Anterior cingulate cortex (tissue), 58 donors: Measurements from ENCODE around the gene PUM1.
"Not testable (repeated sequence)": the region's sequence is repeated elsewhere in the genome, so short reads cannot be mapped to it uniquely, and the experiment has no call there.

Experiments used
- DNase-seq, 58 donors: peaks; one replicate each; lab custom pipeline; 2025; lab: John Stamatoyannopoulos, UW

PUM1 gene

GRCh38 chr1:30968220-30968971 lies 97.1 kb downstream of the PUM1 start:
- no peak for DNase-seq

GRCh38 chr1:30966690-30967369 lies 98.7 kb downstream of the PUM1 start:
- DNase-seq: no peak

- peak in 3 of 58 donors; percentile 1 to 13 (median 8) for DNase-seq
Measured at GRCh38 chr1:30965924-30966599, 99.5 kb downstream of the PUM1 start.

- DNase-seq: no peak
Measured at GRCh38 chr1:30964706-30965105, 100.8 kb downstream of the PUM1 start.

GRCh38 chr1:30962609-30963508 lies 102.7 kb downstream of the PUM1 start:
- no peak for DNase-seq

- no peak for DNase-seq
Measured at GRCh38 chr1:30957560-30958222, 107.8 kb downstream of the PUM1 start.

GRCh38 chr1:30955448-30956015 lies 110.0 kb downstream of the PUM1 start:
- no peak for DNase-seq

GRCh38 chr1:30953685-30954084 lies 111.8 kb downstream of the PUM1 start:
- DNase-seq: no peak

GRCh38 chr1:30952098-30952497 lies 113.4 kb downstream of the PUM1 start:
- peak in 21 of 58 donors; percentile 4 to 55 (median 27) for DNase-seq

- no peak for DNase-seq
Measured at GRCh38 chr1:30950700-30951099, 114.8 kb downstream of the PUM1 start.

GRCh38 chr1:30950053-30950452 lies 115.5 kb downstream of the PUM1 start:
- no peak for DNase-seq

- DNase-seq: not testable (repeated sequence)
Measured at GRCh38 chr1:30949487-30949838, 116.1 kb downstream of the PUM1 start.

- not testable (repeated sequence) for DNase-seq
Measured at GRCh38 chr1:30948813-30949486, 116.6 kb downstream of the PUM1 start.

- no peak for DNase-seq
Measured at GRCh38 chr1:30948278-30948677, 117.2 kb downstream of the PUM1 start.

GRCh38 chr1:30947212-30947611 lies 118.3 kb downstream of the PUM1 start:
- DNase-seq: no peak

GRCh38 chr1:30942326-30942963 lies 123.1 kb downstream of the PUM1 start:
- DNase-seq: peak in 1 of 58 donors; percentile 21

GRCh38 chr1:30940541-30940940 lies 125.0 kb downstream of the PUM1 start:
- DNase-seq: no peak

- DNase-seq: no peak
Measured at GRCh38 chr1:30936541-30937171, 128.9 kb downstream of the PUM1 start.
